Measurements from ENCODE around the gene BMP5.

Gene BMP5

GRCh38 chr6:55746473-55746872 is 128.9 kb downstream of the BMP5 start:
- no peak overlapping the region for H3K4me3 ChIP-seq (ENCODE audit: insufficient read depth, low read depth, low read length, poor library complexity, severe bottlenecking)
- no peaks in the 10 kb centered on the region for H3K36me3 ChIP-seq (ENCODE audit: control insufficient read depth, insufficient read depth, low read length)
- no peak overlapping the region for H3K27ac ChIP-seq (ENCODE audit: insufficient read depth, low read length, poor library complexity, severe bottlenecking)
- no peaks in the 10 kb centered on the region for H3K9me3 ChIP-seq (ENCODE audit: control insufficient read depth, low read length)
- DNase-seq = no peak
- H3K27me3 ChIP-seq (replicated peaks; ENCODE audit: control insufficient read depth, insufficient read depth, low read length, poor library complexity, severe bottlenecking) = no peaks in the 10 kb centered on the region
- no peaks in the 10 kb centered on the region for H3K4me1 ChIP-seq (ENCODE audit: control insufficient read depth, insufficient read depth, low read length, poor library complexity, severe bottlenecking)

- Histone ChIP-seq H3K27me3 (replicated peaks; ENCODE audit: control insufficient read depth, insufficient read depth, low read length, poor library complexity, severe bottlenecking) (no peaks in the 10 kb centered on the region), H3K9me3 (ENCODE audit: control insufficient read depth, low read length) (no peaks in the 10 kb centered on the region)
Measured at GRCh38 chr6:55734256-55734655, 141.1 kb downstream of the BMP5 start.

GRCh38 chr6:55729665-55730064 is 145.7 kb downstream of the BMP5 start:
- no peaks in the 10 kb centered on the region for H3K36me3 ChIP-seq (ENCODE audit: control insufficient read depth, insufficient read depth, low read length)
- H3K4me1 ChIP-seq (ENCODE audit: control insufficient read depth, insufficient read depth, low read length, poor library complexity, severe bottlenecking) = no peaks in the 10 kb centered on the region
- H3K4me3 ChIP-seq (ENCODE audit: insufficient read depth, low read depth, low read length, poor library complexity, severe bottlenecking) = no peak overlapping the region
- H3K27me3 ChIP-seq (replicated peaks; ENCODE audit: control insufficient read depth, insufficient read depth, low read length, poor library complexity, severe bottlenecking) = no peaks in the 10 kb centered on the region
- H3K9me3 ChIP-seq (ENCODE audit: control insufficient read depth, low read length) = no peaks in the 10 kb centered on the region
- DNase-seq = no peak
- no peak overlapping the region for H3K27ac ChIP-seq (ENCODE audit: insufficient read depth, low read length, poor library complexity, severe bottlenecking)

More at GRCh38 chr6:55734256-55734655, 141.1 kb downstream of the BMP5 start:
- Histone ChIP-seq H3K4me3 (ENCODE audit: insufficient read depth, low read depth, low read length, poor library complexity, severe bottlenecking) (no peak overlapping the region), H3K27ac (ENCODE audit: insufficient read depth, low read length, poor library complexity, severe bottlenecking) (no peak overlapping the region), H3K36me3 (ENCODE audit: control insufficient read depth, insufficient read depth, low read length) (no peaks in the 10 kb centered on the region), H3K4me1 (ENCODE audit: control insufficient read depth, insufficient read depth, low read length, poor library complexity, severe bottlenecking) (no peaks in the 10 kb centered on the region)
- DNase-seq = no peak

GRCh38 chr6:55726144-55726543 is 149.2 kb downstream of the BMP5 start:
- Histone ChIP-seq H3K9me3 (ENCODE audit: control insufficient read depth, low read length) (no peaks in the 10 kb centered on the region), H3K4me3 (ENCODE audit: insufficient read depth, low read depth, low read length, poor library complexity, severe bottlenecking) (no peak overlapping the region), H3K4me1 (ENCODE audit: control insufficient read depth, insufficient read depth, low read length, poor library complexity, severe bottlenecking) (no peaks in the 10 kb centered on the region), H3K27ac (ENCODE audit: insufficient read depth, low read length, poor library complexity, severe bottlenecking) (no peak overlapping the region), H3K36me3 (ENCODE audit: control insufficient read depth, insufficient read depth, low read length) (no peaks in the 10 kb centered on the region), H3K27me3 (replicated peaks; ENCODE audit: control insufficient read depth, insufficient read depth, low read length, poor library complexity, severe bottlenecking) (no peaks in the 10 kb centered on the region)
- DNase-seq = no peak

GRCh38 chr6:55714831-55715230 is 160.6 kb downstream of the BMP5 start:
- Histone ChIP-seq H3K36me3 (ENCODE audit: control insufficient read depth, insufficient read depth, low read length) (no peaks in the 10 kb centered on the region), H3K9me3 (ENCODE audit: control insufficient read depth, low read length) (no peaks in the 10 kb centered on the region), H3K27me3 (replicated peaks; ENCODE audit: control insufficient read depth, insufficient read depth, low read length, poor library complexity, severe bottlenecking) (no peaks in the 10 kb centered on the region), H3K4me1 (ENCODE audit: control insufficient read depth, insufficient read depth, low read length, poor library complexity, severe bottlenecking) (no peaks in the 10 kb centered on the region), H3K4me3 (ENCODE audit: insufficient read depth, low read depth, low read length, poor library complexity, severe bottlenecking) (no peak overlapping the region), H3K27ac (ENCODE audit: insufficient read depth, low read length, poor library complexity, severe bottlenecking) (no peak overlapping the region)
- DNase-seq = no peak

GRCh38 chr6:55713436-55713835 is 162.0 kb downstream of the BMP5 start:
- Histone ChIP-seq H3K4me1 (ENCODE audit: control insufficient read depth, insufficient read depth, low read length, poor library complexity, severe bottlenecking) (no peaks in the 10 kb centered on the region), H3K9me3 (ENCODE audit: control insufficient read depth, low read length) (no peaks in the 10 kb centered on the region), H3K4me3 (ENCODE audit: insufficient read depth, low read depth, low read length, poor library complexity, severe bottlenecking) (no peak overlapping the region), H3K27me3 (replicated peaks; ENCODE audit: control insufficient read depth, insufficient read depth, low read length, poor library complexity, severe bottlenecking) (no peaks in the 10 kb centered on the region), H3K27ac (ENCODE audit: insufficient read depth, low read length, poor library complexity, severe bottlenecking) (no peak overlapping the region), H3K36me3 (ENCODE audit: control insufficient read depth, insufficient read depth, low read length) (no peaks in the 10 kb centered on the region)
- DNase-seq = no peak

- Histone ChIP-seq H3K36me3 (ENCODE audit: control insufficient read depth, insufficient read depth, low read length) (no peaks in the 10 kb centered on the region), H3K9me3 (ENCODE audit: control insufficient read depth, low read length) (no peaks in the 10 kb centered on the region), H3K27ac (ENCODE audit: insufficient read depth, low read length, poor library complexity, severe bottlenecking) (no peak overlapping the region), H3K4me3 (ENCODE audit: insufficient read depth, low read depth, low read length, poor library complexity, severe bottlenecking) (no peak overlapping the region), H3K27me3 (replicated peaks; ENCODE audit: control insufficient read depth, insufficient read depth, low read length, poor library complexity, severe bottlenecking) (no peaks in the 10 kb centered on the region), H3K4me1 (ENCODE audit: control insufficient read depth, insufficient read depth, low read length, poor library complexity, severe bottlenecking) (no peaks in the 10 kb centered on the region)
- no peak for DNase-seq
Measured at GRCh38 chr6:55708711-55709110, 166.7 kb downstream of the BMP5 start.

GRCh38 chr6:55705451-55706440 is 169.6 kb downstream of the BMP5 start:
- DNase-seq = no peak
- Histone ChIP-seq H3K36me3 (ENCODE audit: control insufficient read depth, insufficient read depth, low read length) (no peaks in the 10 kb centered on the region), H3K4me3 (ENCODE audit: insufficient read depth, low read depth, low read length, poor library complexity, severe bottlenecking) (no peak overlapping the region), H3K27me3 (replicated peaks; ENCODE audit: control insufficient read depth, insufficient read depth, low read length, poor library complexity, severe bottlenecking) (no peaks in the 10 kb centered on the region), H3K9me3 (ENCODE audit: control insufficient read depth, low read length) (no peaks in the 10 kb centered on the region), H3K4me1 (ENCODE audit: control insufficient read depth, insufficient read depth, low read length, poor library complexity, severe bottlenecking) (no peaks in the 10 kb centered on the region), H3K27ac (ENCODE audit: insufficient read depth, low read length, poor library complexity, severe bottlenecking) (no peak overlapping the region)

- Histone ChIP-seq H3K27ac (ENCODE audit: insufficient read depth, low read length, poor library complexity, severe bottlenecking) (no peak overlapping the region), H3K36me3 (ENCODE audit: control insufficient read depth, insufficient read depth, low read length) (no peaks in the 10 kb centered on the region), H3K27me3 (replicated peaks; ENCODE audit: control insufficient read depth, insufficient read depth, low read length, poor library complexity, severe bottlenecking) (no peaks in the 10 kb centered on the region), H3K4me3 (ENCODE audit: insufficient read depth, low read depth, low read length, poor library complexity, severe bottlenecking) (no peak overlapping the region), H3K9me3 (ENCODE audit: control insufficient read depth, low read length) (no peaks in the 10 kb centered on the region), H3K4me1 (ENCODE audit: control insufficient read depth, insufficient read depth, low read length, poor library complexity, severe bottlenecking) (no peaks in the 10 kb centered on the region)
- no peak for DNase-seq
Measured at GRCh38 chr6:55704421-55704820, 171.0 kb downstream of the BMP5 start.

Data from effector memory CD4-positive, alpha-beta T cell (primary cell).